SU-DHL-6 (cell line): Measurements from ENCODE around the gene EPC1.

ENCODE experiments used
- CTCF ChIP-seq: fragments of 200-600 bp; sonication (generic); IDR thresholded peaks from one replicate; pipeline ENCODE4 v1.5.1; 2017; ENCODE audit warnings: antibody characterized with exemption, mild to moderate bottlenecking, low read length, moderate library complexity; ENCODE audit not compliant: insufficient read depth, poor library complexity, severe bottlenecking
- EZH2phosphoT487 ChIP-seq: fragments of 200-600 bp; sonication (generic), shearing (Covaris generic); conservative IDR thresholded peaks from 2 replicates; pipeline ENCODE4 v1.6.1; 2018; ENCODE audit warnings: mild to moderate bottlenecking, antibody characterized with exemption, low read length, moderate library complexity, mixed read lengths

- TF ChIP-seq CTCF (no peak), EZH2phosphoT487 (no peak)
Observed at GRCh38 chr10:32375631-32376030, 28.7 kb upstream of the EPC1 start.
